ENCODE measurements around the gene UFC1.
A peak's percentile ranks its signal among the peaks of the same experiment; 100 is the strongest.
"Not testable (repeated sequence)": the region's sequence is repeated elsewhere in the genome, so short reads cannot be mapped to it uniquely, and the experiment has no call there.

Gene UFC1

GRCh38 chr1:161115132-161115711, 38.6 kb upstream of the UFC1 start:
- Histone ChIP-seq H3K4me1 (ENCODE audit: control insufficient read depth, low read length) (peaks cover 71% of the 10 kb centered on the region), H3K4me3 (ENCODE audit: low read length) (no peak overlapping the region), H3K9me2 (replicated peaks; ENCODE audit: control insufficient read depth, low read length) (no peaks in the 10 kb centered on the region), H3K27ac (ENCODE audit: low read depth, low read length) (no peak overlapping the region), H3K9me3 (ENCODE audit: control insufficient read depth, insufficient read depth, low read length) (no peaks in the 10 kb centered on the region), H3F3A (ENCODE audit: control insufficient read depth, insufficient read depth) (0 out of 2 replicates have a peak, but pooled peaks cover 2% of the 10 kb centered on the region), H3K4me2 (ENCODE audit: low read length) (peak overlapping the region; percentile 95), H3K36me3 (ENCODE audit: control insufficient read depth, low read length) (peaks cover 61% of the 10 kb centered on the region), H3K79me2 (ENCODE audit: control insufficient read depth, low read length) (peaks cover 93% of the 10 kb centered on the region), H4K20me1 (ENCODE audit: control insufficient read depth, insufficient read depth, low read depth, low read length) (peaks cover 17% of the 10 kb centered on the region; the same call in 1 of the 2 replicates), H3K27me3 (ENCODE audit: control insufficient read depth, low read length) (no peaks in the 10 kb centered on the region)
- TF ChIP-seq CTCF (IDR thresholded peaks at IDR 0.05; ENCODE audit: low read depth, low read length, poor library complexity, severe bottlenecking): no peak
- TF ChIP-seq EZH2phosphoT487 (IDR thresholded peaks at IDR 0.05; ENCODE audit: borderline replicate concordance, low read length): no peak

GRCh38 chr1:161115961-161116360, 37.8 kb upstream of the UFC1 start:
- not testable (repeated sequence) for H3K9me3 ChIP-seq (ENCODE audit: control insufficient read depth, insufficient read depth, low read length); H3K9me2 ChIP-seq (replicated peaks; ENCODE audit: control insufficient read depth, low read length); H3K27me3 ChIP-seq (ENCODE audit: control insufficient read depth, low read length); H3F3A ChIP-seq (ENCODE audit: control insufficient read depth, insufficient read depth); H3K27ac ChIP-seq (ENCODE audit: low read depth, low read length)
- Histone ChIP-seq H4K20me1 (ENCODE audit: control insufficient read depth, insufficient read depth, low read depth, low read length) (peaks cover 17% of the 10 kb centered on the region; the same call in 1 of the 2 replicates), H3K4me3 (ENCODE audit: low read length) (peak overlapping the region; percentile 97), H3K79me2 (ENCODE audit: control insufficient read depth, low read length) (peaks cover 86% of the 10 kb centered on the region), H3K4me2 (ENCODE audit: low read length) (peak overlapping the region; percentile 95), H3K36me3 (ENCODE audit: control insufficient read depth, low read length) (peaks cover 68% of the 10 kb centered on the region), H3K4me1 (ENCODE audit: control insufficient read depth, low read length) (peaks cover 73% of the 10 kb centered on the region)

GRCh38 chr1:161117759-161118581, 35.8 kb upstream of the UFC1 start, which contains the start of the genes NIT1 and PFDN2:
NIT1 (plus strand) TSS chr1:161118105; CDS start chr1:161118177, 72 bp downstream.
PFDN2 (minus strand) TSS chr1:161118037; CDS start chr1:161118026, 11 bp downstream.
- H3K4me3 ChIP-seq (ENCODE audit: low read length): peak within 1 kb of the TSS; percentile 97
- no peaks in the 10 kb centered on the region for H3K27me3 ChIP-seq (ENCODE audit: control insufficient read depth, low read length)
- peaks cover 66% of the 10 kb centered on the region for H3K79me2 ChIP-seq (ENCODE audit: control insufficient read depth, low read length)
- peaks cover 10% of the 10 kb centered on the region; the same call in 1 of the 2 replicates for H4K20me1 ChIP-seq (ENCODE audit: control insufficient read depth, insufficient read depth, low read depth, low read length)
- TF ChIP-seq EZH2phosphoT487 (IDR thresholded peaks at IDR 0.05; ENCODE audit: borderline replicate concordance, low read length) (no peak), CTCF (IDR thresholded peaks at IDR 0.05; ENCODE audit: low read depth, low read length, poor library complexity, severe bottlenecking) (no peak)
- peaks cover 76% of the 10 kb centered on the region for H3K36me3 ChIP-seq (ENCODE audit: control insufficient read depth, low read length)
- H3K9me2 ChIP-seq (replicated peaks; ENCODE audit: control insufficient read depth, low read length): no peaks in the 10 kb centered on the region
- H3F3A ChIP-seq (ENCODE audit: control insufficient read depth, insufficient read depth): 0 out of 2 replicates have a peak, but pooled peaks cover 2% of the 10 kb centered on the region
- no peaks in the 10 kb centered on the region for H3K9me3 ChIP-seq (ENCODE audit: control insufficient read depth, insufficient read depth, low read length)
- H3K27ac ChIP-seq (ENCODE audit: low read depth, low read length): peak within 1 kb of the TSS; percentile 45
- H3K4me2 ChIP-seq (ENCODE audit: low read length): peak within 1 kb of the TSS; percentile 95
- H3K4me1 ChIP-seq (ENCODE audit: control insufficient read depth, low read length): peaks cover 62% of the 10 kb centered on the region

Data from DOHH2 (cell line).